ENCODE measurements around the gene TBL1X. TPM values are rescaled to one million over a fixed set of nuclear protein-coding genes. Genes with fewer than 3 reads are reported as not detected.
"Not testable (repeated sequence)": the region's sequence is repeated elsewhere in the genome, so short reads cannot be mapped to it uniquely, and the experiment has no call there.

Gene TBL1X
- total RNA-seq, 1 donor from 2014 or later: 5.3 TPM

- DNase-seq (ENCODE audit: low read depth in 2 of 2): peak in 1 of 2 donors; percentile 44
These were observed 284.4 kb downstream of the TBL1X start for GRCh38 chrX:9749146-9749692.

GRCh38 chrX:9757366-9757765 is 292.5 kb downstream of the TBL1X start:
- DNase-seq (ENCODE audit: low read depth in 2 of 2): no peak

GRCh38 chrX:9758021-9758638 is 293.3 kb downstream of the TBL1X start:
- DNase-seq (ENCODE audit: low read depth in 2 of 2): peak in 1 of 2 donors; percentile 17

GRCh38 chrX:9759337-9759736 is 294.5 kb downstream of the TBL1X start:
- no peak for DNase-seq (ENCODE audit: low read depth in 2 of 2)

GRCh38 chrX:9765072-9765736 is 300.3 kb downstream of the TBL1X start:
- no peak for DNase-seq (ENCODE audit: low read depth in 2 of 2)

- no peak for DNase-seq (ENCODE audit: low read depth in 2 of 2)
These were observed 300.9 kb downstream of the TBL1X start, which contains the start of gene GPR143 for GRCh38 chrX:9765737-9766097. Gene GPR143, minus strand, starts transcription at chrX:9765847. Its CDS starts 30 bp downstream, at chrX:9765817.

GRCh38 chrX:9767375-9767774 is 302.5 kb downstream of the TBL1X start:
- peak in 1 of 2 donors; percentile 45 for DNase-seq (ENCODE audit: low read depth in 2 of 2)

GRCh38 chrX:9768321-9768839 is 303.5 kb downstream of the TBL1X start:
- DNase-seq (ENCODE audit: low read depth in 2 of 2): not testable (repeated sequence)

- peak in 1 of 2 donors; percentile 68 for DNase-seq (ENCODE audit: low read depth in 2 of 2)
These were observed 305.5 kb downstream of the TBL1X start for GRCh38 chrX:9770319-9770718.

GRCh38 chrX:9772943-9773342 is 308.1 kb downstream of the TBL1X start:
- no peak for DNase-seq (ENCODE audit: low read depth in 2 of 2)

GRCh38 chrX:9775930-9776329 is 311.1 kb downstream of the TBL1X start:
- no peak for DNase-seq (ENCODE audit: low read depth in 2 of 2)

GRCh38 chrX:9781941-9782340 is 317.1 kb downstream of the TBL1X start:
- no peak for DNase-seq (ENCODE audit: low read depth in 2 of 2)

GRCh38 chrX:9784332-9784731 is 319.5 kb downstream of the TBL1X start:
- DNase-seq (ENCODE audit: low read depth in 2 of 2): no peak

GRCh38 chrX:9785254-9785943 is 320.5 kb downstream of the TBL1X start:
- peak in 1 of 2 donors; percentile 9 for DNase-seq (ENCODE audit: low read depth in 2 of 2)

GRCh38 chrX:9785944-9786797 is 321.3 kb downstream of the TBL1X start, which contains the start of gene SHROOM2:
Gene SHROOM2, plus strand, starts transcription at chrX:9786429. Its CDS starts 117 bp downstream, at chrX:9786546.
- peak in 1 of 2 donors; percentile 36 for DNase-seq (ENCODE audit: low read depth in 2 of 2)

GRCh38 chrX:9786798-9787635 is 322.2 kb downstream of the TBL1X start:
- DNase-seq (ENCODE audit: low read depth in 2 of 2): peak in 1 of 2 donors; percentile 26

- peak; percentile 25 to 72 for DNase-seq (ENCODE audit: low read depth in 2 of 2)
These were observed 324.1 kb downstream of the TBL1X start for GRCh38 chrX:9788911-9789310.

GRCh38 chrX:9789555-9789954 is 324.7 kb downstream of the TBL1X start:
- no peak for DNase-seq (ENCODE audit: low read depth in 2 of 2)
